HEK293 (cell line): ENCODE results near the gene RASA1.

Source experiments
- CTCF ChIA-PET: fragments of 350-600 bp; formaldehyde crosslinking; extraction: SDS; loops from one replicate; lab custom pipeline; 2021; ENCODE audit warnings: antibody characterized with exemption; lab: Yijun Ruan, JAX
- POLR2A ChIA-PET: fragments of 300-600 bp; formaldehyde crosslinking; extraction: SDS; loops from one replicate; lab custom pipeline; 2020; ENCODE audit warnings: antibody characterized with exemption, inconsistent platforms; lab: Yijun Ruan, JAX
- H3K27ac ChIP-seq: fragments of 200-500 bp; sonication (Bioruptor generic); 2 replicates; pipeline ENCODE4 v1.5.1; 2014; ENCODE audit warnings: low read depth, low read length, control low read depth, inconsistent platforms; ENCODE audit errors: extremely low read depth
- H3K36me3 ChIP-seq, 2 experiments: fragments of 200-500 bp in 1 of 2; sonication (Bioruptor generic) in 1 of 2; 1 replicate in 1 of 2; 2 replicates in 1 of 2; pipeline ENCODE4 v1.5.1; 2014 to 2017; ENCODE audit warnings: inconsistent platforms in 2 of 2, low read length in 2 of 2; ENCODE audit not compliant: control insufficient read depth in 2 of 2, insufficient read depth in 1 of 2
- H3K4me1 ChIP-seq: fragments of 200-500 bp; sonication (Bioruptor generic); 2 replicates; pipeline ENCODE4 v1.5.1; 2014; ENCODE audit warnings: mild to moderate bottlenecking, low read length, inconsistent platforms; ENCODE audit not compliant: control insufficient read depth, insufficient read depth
- H3K4me3 ChIP-seq: 2 replicates; pipeline ENCODE4 v1.5.1; 2011; ENCODE audit warnings: low read depth, mild to moderate bottlenecking, control low read depth, low read length, moderate library complexity
- H3K9me3 ChIP-seq: fragments of 200-500 bp; sonication (Bioruptor generic); 2 replicates; pipeline ENCODE4 v1.5.1; 2014; ENCODE audit warnings: low read depth, low read length, inconsistent platforms; ENCODE audit not compliant: control insufficient read depth, insufficient read depth
- INSM2 ChIP-seq: fragments of 450-650 bp; formaldehyde crosslinking; IDR thresholded peaks from 2 replicates; pipeline ENCODE4 v1.5.1; 2016; ENCODE audit warnings: missing biosample characterization, missing genetic modification characterization
- MZF1 ChIP-seq: fragments of 450-650 bp; formaldehyde crosslinking; IDR thresholded peaks from 2 replicates; pipeline ENCODE4 v1.5.1; 2017; ENCODE audit warnings: missing biosample characterization, missing genetic modification characterization, borderline replicate concordance
- REST ChIP-seq: fragments of 450-650 bp; formaldehyde crosslinking; IDR thresholded peaks from 2 replicates; pipeline ENCODE4 v1.5.1; 2016; ENCODE audit warnings: missing biosample characterization, missing genetic modification characterization
- TRIM28 ChIP-seq: IDR thresholded peaks from 2 replicates; pipeline ENCODE4 v1.6.1; 2011; ENCODE audit warnings: low read length, control low read depth, borderline replicate concordance
- YY2 ChIP-seq: fragments of 450-650 bp; formaldehyde crosslinking; IDR thresholded peaks from 2 replicates; pipeline ENCODE4 v1.5.1; 2016; ENCODE audit warnings: missing biosample characterization, missing genetic modification characterization
- ZBTB21 ChIP-seq: fragments of 450-650 bp; formaldehyde crosslinking; IDR thresholded peaks from 2 replicates; pipeline ENCODE4 v1.5.1; 2017; ENCODE audit warnings: missing biosample characterization, missing genetic modification characterization
- ZIC2 ChIP-seq: fragments of 450-650 bp; formaldehyde crosslinking; IDR thresholded peaks from 2 replicates; pipeline ENCODE4 v1.5.1; 2016; ENCODE audit warnings: missing biosample characterization, missing genetic modification characterization
- ZNF146 ChIP-seq: fragments of 450-650 bp; formaldehyde crosslinking; IDR thresholded peaks from 2 replicates; pipeline ENCODE4 v1.5.1; 2016; ENCODE audit warnings: missing biosample characterization, missing genetic modification characterization
- ZNF157 ChIP-seq: fragments of 450-650 bp; formaldehyde crosslinking; IDR thresholded peaks from 2 replicates; pipeline ENCODE4 v1.5.1; 2016; ENCODE audit warnings: missing biosample characterization, missing genetic modification characterization
- ZNF184 ChIP-seq: fragments of 450-650 bp; IDR thresholded peaks from 2 replicates; pipeline ENCODE4 v1.5.1; 2018; ENCODE audit warnings: missing biosample characterization, mild to moderate bottlenecking, missing genetic modification characterization
- ZNF341 ChIP-seq: fragments of 450-650 bp; formaldehyde crosslinking; IDR thresholded peaks from 2 replicates; pipeline ENCODE4; 2016; ENCODE audit warnings: low read depth, missing biosample characterization, missing genetic modification characterization
- ZNF350 ChIP-seq: fragments of 450-650 bp; formaldehyde crosslinking; IDR thresholded peaks from 2 replicates; pipeline ENCODE4 v1.5.0; 2017; ENCODE audit warnings: missing biosample characterization, mild to moderate bottlenecking, missing genetic modification characterization
- ZNF362 ChIP-seq: fragments of 450-650 bp; formaldehyde crosslinking; IDR thresholded peaks from 2 replicates; pipeline ENCODE4 v1.5.1; 2016; ENCODE audit warnings: missing biosample characterization, missing genetic modification characterization
- ZNF433 ChIP-seq: fragments of 450-650 bp; formaldehyde crosslinking; IDR thresholded peaks from 2 replicates; pipeline ENCODE4 v1.5.1; 2016; ENCODE audit warnings: missing biosample characterization, missing genetic modification characterization, low read depth
- ZNF514 ChIP-seq: fragments of 450-650 bp; formaldehyde crosslinking; IDR thresholded peaks from 2 replicates; pipeline ENCODE4 v1.5.1; 2016; ENCODE audit warnings: missing biosample characterization, missing genetic modification characterization
- ZNF518A ChIP-seq: fragments of 450-650 bp; formaldehyde crosslinking; conservative IDR thresholded peaks from 2 replicates; pipeline ENCODE4 v1.5.1; 2016; ENCODE audit warnings: low read depth, missing biosample characterization, missing genetic modification characterization
- ZNF560 ChIP-seq: fragments of 450-650 bp; formaldehyde crosslinking; IDR thresholded peaks from 2 replicates; pipeline ENCODE4 v1.5.1; 2017; ENCODE audit warnings: missing biosample characterization, missing genetic modification characterization, borderline replicate concordance
- ZNF561 ChIP-seq: fragments of 450-650 bp; IDR thresholded peaks from 2 replicates; pipeline ENCODE4 v1.5.1; 2018; ENCODE audit warnings: missing biosample characterization, missing genetic modification characterization, borderline replicate concordance
- ZNF623 ChIP-seq: fragments of 450-650 bp; formaldehyde crosslinking; IDR thresholded peaks from 2 replicates; pipeline ENCODE4 v1.5.1; 2016; ENCODE audit warnings: missing biosample characterization, missing genetic modification characterization
- ZNF639 ChIP-seq: fragments of 450-650 bp; formaldehyde crosslinking; IDR thresholded peaks from 2 replicates; pipeline ENCODE4 v1.5.1; 2016; ENCODE audit warnings: missing biosample characterization, missing genetic modification characterization
- ZNF645 ChIP-seq: fragments of 450-650 bp; formaldehyde crosslinking; IDR thresholded peaks from 2 replicates; pipeline ENCODE4; 2016; ENCODE audit warnings: missing biosample characterization, missing genetic modification characterization
- ZNF654 ChIP-seq: fragments of 450-650 bp; formaldehyde crosslinking; IDR thresholded peaks from 2 replicates; pipeline ENCODE4 v1.5.1; 2016; ENCODE audit warnings: low read depth, missing biosample characterization, missing genetic modification characterization
- ZNF670 ChIP-seq: fragments of 450-650 bp; formaldehyde crosslinking; IDR thresholded peaks from 2 replicates; pipeline ENCODE4 v1.5.1; 2016; ENCODE audit warnings: missing biosample characterization, missing genetic modification characterization, low read depth

The RASA1 gene

GRCh38 chr5:87354496-87354895, 86.8 kb downstream of the RASA1 start:
- no peaks in the 10 kb centered on the region for H3K4me1 ChIP-seq
- H3K4me3 ChIP-seq: no peak overlapping the region
- H3K27ac ChIP-seq: no peak overlapping the region
- no peak for TF ChIP-seq ZNF433 (tag by site-specific recombination)
- TF ChIP-seq ZNF157 (tag by site-specific recombination): no peak
- TF ChIP-seq ZNF184 (tag by site-specific recombination): no peak
- TF ChIP-seq ZBTB21: no peak
- TF ChIP-seq ZNF654 (tag by site-specific recombination): no peak
- no peak for TF ChIP-seq ZNF623 (tag by site-specific recombination)
- TF ChIP-seq MZF1 (tag by site-specific recombination): no peak
- TF ChIP-seq ZNF350 (tag by site-specific recombination): no peak
- no peak for TF ChIP-seq ZNF639 (tag by site-specific recombination)
- no peak for TF ChIP-seq ZNF146 (tag by site-specific recombination)
- TF ChIP-seq INSM2 (tag by site-specific recombination): no peak
- no peak for TF ChIP-seq ZNF560
- TF ChIP-seq ZNF514 (tag by site-specific recombination): no peak
- no peak for TF ChIP-seq TRIM28
- TF ChIP-seq ZNF362: no peak
- no peak for TF ChIP-seq ZNF670 (tag by site-specific recombination)
- peaks cover 0 to 8% of the 10 kb centered on the region in 2 experiments; a peak in 1 of 3 replicates for H3K36me3 ChIP-seq
- no peaks in the 10 kb centered on the region for H3K9me3 ChIP-seq
- POLR2A ChIA-PET: no interaction called here
- CTCF ChIA-PET: no interaction called here

- peaks cover 3 to 13% of the 10 kb centered on the region in 2 experiments; a peak in 2 of 3 replicates for H3K36me3 ChIP-seq
- POLR2A ChIA-PET: no interaction called here
- no peaks in the 10 kb centered on the region for H3K4me1 ChIP-seq
- no peak overlapping the region for H3K27ac ChIP-seq
- CTCF ChIA-PET: interaction anchor here (0.6 kb wide), 2 partner anchors 10 to 41 kb away, joined by 3 to 4 read pairs; no protein-coding TSS in a partner anchor
- no peaks in the 10 kb centered on the region for H3K9me3 ChIP-seq
- no peak overlapping the region for H3K4me3 ChIP-seq
- TF ChIP-seq ZNF561 (tag by site-specific recombination) (no peak), ZNF341 (tag by site-specific recombination) (no peak), YY2 (tag by site-specific recombination) (no peak), ZIC2 (tag by site-specific recombination) (no peak), REST (tag by site-specific recombination) (no peak), ZNF518A (tag by site-specific recombination) (no peak), ZNF645 (tag by site-specific recombination) (no peak)
Measured at GRCh38 chr5:87359106-87359505, 91.4 kb downstream of the RASA1 start.
